NK-92 treated with Interleukin-12 subunit alpha and Interleukin-12 subunit beta, amount 100 ng/mL, for 24 hours (cell line): ENCODE results near the gene PRR7.

ENCODE experiments used
- DNase-seq: peaks from one replicate; lab custom pipeline; 2025; lab: John Stamatoyannopoulos, UW

PRR7 gene

DNA sequence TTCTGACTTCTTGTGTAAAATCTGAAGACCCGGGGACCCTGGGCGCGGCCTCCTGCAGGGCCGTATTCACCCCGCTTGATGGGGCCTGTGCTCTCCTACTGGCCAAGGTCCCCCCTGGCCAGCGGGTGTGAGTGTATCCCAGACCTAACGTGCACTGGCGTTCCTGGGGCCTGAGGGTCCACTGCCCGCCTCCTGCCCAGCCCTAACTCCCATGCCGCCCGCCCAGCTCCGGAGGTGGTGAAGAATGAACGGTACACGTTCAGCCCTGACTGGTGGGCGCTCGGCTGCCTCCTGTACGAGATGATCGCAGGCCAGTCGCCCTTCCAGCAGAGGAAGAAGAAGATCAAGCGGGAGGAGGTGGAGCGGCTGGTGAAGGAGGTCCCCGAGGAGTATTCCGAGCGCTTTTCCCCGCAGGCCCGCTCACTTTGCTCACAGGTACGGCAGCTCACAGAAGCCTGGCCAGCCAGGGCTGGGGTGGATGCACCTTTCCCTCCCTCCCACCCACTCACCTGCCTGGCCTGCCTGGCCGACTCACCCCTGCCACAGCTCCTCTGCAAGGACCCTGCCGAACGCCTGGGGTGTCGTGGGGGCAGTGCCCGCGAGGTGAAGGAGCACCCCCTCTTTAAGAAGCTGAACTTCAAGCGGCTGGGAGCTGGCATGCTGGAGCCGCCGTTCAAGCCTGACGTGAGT is 10.6 kb upstream of the PRR7 start:
- no peak for DNase-seq

- no peak for DNase-seq
Observed at GRCh38 chr5:177437623-177438022, 9.0 kb upstream of the PRR7 start.

- DNase-seq: no peak
Observed at GRCh38 chr5:177438468-177438867, 8.1 kb upstream of the PRR7 start.

DNA sequence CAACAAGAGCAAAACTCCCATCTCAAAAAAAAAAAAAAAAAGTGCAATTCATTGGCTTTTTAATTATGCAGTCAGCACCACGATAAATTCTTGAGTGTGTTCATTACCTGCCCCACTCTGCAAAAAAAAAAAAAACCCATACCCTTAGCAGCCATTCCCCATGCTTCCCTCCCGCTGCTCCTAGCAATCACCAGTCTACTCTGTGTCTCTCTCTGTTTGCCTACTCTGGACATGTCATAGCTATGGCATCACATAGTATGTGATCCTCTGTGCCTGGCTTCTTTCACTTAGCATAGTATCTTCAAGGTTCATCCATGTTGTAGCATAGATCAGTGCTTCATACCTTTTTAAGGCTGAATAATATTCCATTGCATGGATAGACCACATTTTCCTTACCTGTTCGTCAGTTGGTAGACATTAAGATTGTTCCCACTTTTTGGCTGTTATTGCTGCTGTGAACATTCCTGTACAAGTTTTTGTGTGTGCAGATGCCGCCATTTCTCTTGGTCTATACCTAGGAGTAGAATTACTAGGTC is 7.0 kb upstream of the PRR7 start:
- no peak for DNase-seq

DNA sequence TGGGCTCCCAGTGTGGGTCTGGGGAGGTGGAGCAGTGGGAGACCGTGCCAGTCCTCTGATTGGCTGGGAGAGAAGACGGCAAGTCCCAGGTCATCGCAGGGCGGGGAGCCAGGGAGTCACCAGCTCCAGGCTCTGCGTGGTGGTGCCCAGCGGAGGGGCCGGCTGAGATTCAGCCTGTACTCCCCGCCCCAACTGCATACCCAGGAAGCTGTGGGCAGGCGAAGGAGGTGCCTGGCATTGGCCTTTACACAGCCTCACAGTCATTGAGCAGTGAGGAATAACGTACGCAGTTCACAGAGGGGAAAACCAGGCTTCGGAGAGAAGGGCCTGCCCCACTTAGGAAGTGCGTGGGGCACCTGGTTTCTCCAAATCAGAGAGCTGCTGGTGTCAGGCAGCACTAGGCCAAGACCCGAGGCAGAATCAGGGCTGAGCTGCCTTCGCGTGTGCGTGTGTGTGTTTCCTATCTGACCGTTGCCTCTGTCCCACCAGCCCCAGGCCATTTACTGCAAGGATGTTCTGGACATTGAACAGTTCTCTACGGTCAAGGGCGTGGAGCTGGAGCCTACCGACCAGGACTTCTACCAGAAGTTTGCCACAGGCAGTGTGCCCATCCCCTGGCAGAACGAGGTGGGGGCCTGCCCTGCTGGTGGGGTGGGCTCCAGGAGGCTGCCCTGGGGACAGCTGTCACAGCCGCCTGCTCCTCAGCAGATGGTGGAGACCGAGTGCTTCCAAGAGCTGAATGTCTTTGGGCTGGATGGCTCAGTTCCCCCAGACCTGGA is 6.2 kb upstream of the PRR7 start:
- no peak for DNase-seq

GRCh38 chr5:177440990-177441780 is 5.4 kb upstream of the PRR7 start:
- DNase-seq: no peak

- DNase-seq: no peak
Observed at GRCh38 chr5:177442066-177442826, 4.4 kb upstream of the PRR7 start.

DNA sequence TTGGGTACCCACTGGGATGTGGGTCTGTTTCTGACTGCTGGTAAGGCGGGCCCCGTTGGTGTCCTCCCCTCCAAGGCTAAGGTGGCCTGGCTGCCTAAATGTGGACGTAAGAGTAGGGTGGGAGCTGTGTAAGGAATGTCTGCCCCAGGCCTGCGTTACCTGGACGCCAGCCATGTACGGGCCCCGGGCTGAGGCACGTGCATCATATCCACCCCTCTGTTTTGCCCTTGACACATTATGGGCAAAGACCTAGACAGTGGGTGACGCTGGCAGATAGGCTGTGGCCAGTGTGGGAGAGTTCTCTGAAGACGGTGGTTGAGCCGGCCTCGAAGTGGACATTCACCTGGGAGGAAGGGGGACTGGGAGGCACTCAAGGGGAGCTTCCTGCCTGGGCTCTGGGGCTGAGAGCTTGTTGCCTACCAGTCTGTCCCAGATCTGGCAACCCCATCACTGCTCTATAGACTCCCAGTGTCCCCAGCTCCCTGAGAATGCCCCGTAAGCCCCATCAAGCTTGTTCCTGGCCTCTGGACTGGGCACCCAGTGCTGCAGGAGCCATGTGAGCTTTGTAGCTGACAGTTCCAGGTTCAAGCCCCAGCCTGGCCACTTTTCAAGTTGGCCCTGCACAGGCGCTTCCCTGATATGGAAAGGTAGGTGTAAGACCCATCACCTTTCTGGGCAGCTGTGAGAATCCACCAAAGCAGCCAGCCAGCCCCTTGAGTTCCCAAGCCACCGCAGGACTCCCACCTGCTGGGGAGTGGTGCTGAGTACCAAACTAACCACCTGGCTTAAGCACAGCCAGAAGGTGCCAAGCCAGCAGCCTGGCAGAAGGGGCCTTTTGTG is 3.2 kb upstream of the PRR7 start:
- no peak for DNase-seq

- no peak for DNase-seq
Observed at GRCh38 chr5:177444106-177445051, 2.2 kb upstream of the PRR7 start.

GRCh38 chr5:177445052-177445916 is 1.3 kb upstream of the PRR7 start:
- DNase-seq: no peak

- DNase-seq: no peak
Observed at GRCh38 chr5:177445917-177446199, 756 bp upstream of the PRR7 start.

GRCh38 chr5:177447066-177447610 is 524 bp downstream of the PRR7 start:
- DNase-seq: no peak

GRCh38 chr5:177447611-177448243 is 1.1 kb downstream of the PRR7 start:
- no peak for DNase-seq

DNA sequence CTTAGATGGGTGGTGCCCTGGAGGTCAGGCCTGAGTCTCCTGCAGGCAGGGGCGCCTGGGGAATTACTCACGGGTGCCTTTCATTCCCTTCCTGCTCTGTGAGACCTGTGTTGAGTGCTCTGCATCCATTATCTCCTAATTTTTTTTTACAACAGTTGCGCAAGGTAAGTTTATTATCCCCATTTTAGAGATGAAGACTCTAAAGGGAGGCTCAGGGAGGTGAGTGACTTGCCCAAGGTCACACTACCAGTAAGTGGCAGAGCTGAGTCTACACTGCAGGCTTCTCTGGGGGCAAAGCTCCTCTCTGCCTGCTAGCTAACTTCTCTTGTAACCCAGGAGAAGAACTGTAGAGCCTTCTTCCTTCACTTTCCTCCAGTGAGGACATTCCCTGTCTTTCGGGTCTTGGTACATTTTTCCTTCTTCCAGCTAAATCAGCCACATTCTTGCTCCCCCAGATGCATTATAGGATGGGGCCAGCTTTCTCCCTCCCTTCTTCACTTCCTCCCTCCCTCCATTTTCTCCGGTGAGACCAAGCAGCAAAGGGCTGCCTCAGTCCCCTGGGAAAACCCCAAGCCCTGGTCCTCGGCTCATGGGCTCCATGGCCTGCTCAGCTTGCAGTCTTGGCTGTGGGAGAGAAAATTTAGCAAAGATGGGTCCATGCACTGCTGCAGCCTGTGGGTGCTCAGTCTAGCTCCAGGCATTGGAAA is 1.8 kb downstream of the PRR7 start:
- DNase-seq: no peak

- no peak for DNase-seq
Observed at GRCh38 chr5:177449140-177450061, 2.8 kb downstream of the PRR7 start.

DNA sequence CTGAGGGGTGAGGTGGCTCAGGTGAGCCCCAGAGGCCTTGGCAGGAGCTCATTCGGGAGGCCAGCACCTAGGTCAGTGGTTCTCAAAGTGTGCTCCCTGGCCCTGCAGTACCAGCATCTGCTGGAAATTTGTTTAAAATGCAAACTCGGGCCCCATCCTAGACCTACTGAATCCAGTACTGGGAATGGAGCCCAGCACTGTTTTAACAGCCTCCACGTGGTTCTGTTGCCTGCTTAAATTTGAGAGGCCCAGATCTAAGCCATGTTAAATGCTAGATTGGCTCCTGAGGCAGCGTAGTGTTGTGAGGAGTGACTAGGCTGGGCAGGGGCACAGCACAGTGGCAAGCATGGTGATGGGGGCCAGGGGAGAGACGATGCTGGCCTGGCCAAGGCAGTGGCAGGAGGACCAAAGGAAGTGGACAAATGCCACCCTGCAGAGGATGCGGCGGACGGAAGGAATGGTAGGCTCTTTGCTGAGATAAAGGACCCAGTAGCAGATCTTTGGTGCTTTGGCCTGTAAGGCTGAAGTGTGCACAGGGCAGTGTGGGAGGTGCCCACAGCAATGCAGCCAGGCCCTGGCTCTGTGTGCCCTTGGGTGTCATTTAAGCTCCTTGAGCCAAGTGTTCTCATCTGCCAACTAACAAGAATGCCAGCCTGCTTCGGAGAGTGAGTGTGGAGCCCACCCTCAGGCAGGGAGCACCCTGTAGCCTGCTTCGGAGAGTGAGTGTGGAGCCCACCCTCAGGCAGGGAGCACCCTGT is 4.2 kb downstream of the PRR7 start:
- DNase-seq: no peak
